Fibroblast of pulmonary artery (primary cell): ENCODE measurements around the gene ADD2.
A peak's percentile ranks its signal among the peaks of the same experiment; 100 is the strongest.

ENCODE experiments used
- DNase-seq: peaks from one replicate; pipeline ENCODE4 v3.0.0-alpha.2; 2010; ENCODE audit warnings: low read depth
- H3K4me3 ChIP-seq: replicated peaks from 2 replicates; pipeline ENCODE4 v1.5.1; 2011; ENCODE audit warnings: low read depth, mild to moderate bottlenecking, control low read depth, low read length, moderate library complexity
- TF ChIP-seq, protein P1 (sequence below): IDR thresholded peaks from 2 replicates; pipeline ENCODE4 v1.5.1; 2011; ENCODE audit warnings: mild to moderate bottlenecking, control low read depth, low read length, inconsistent platforms; ENCODE audit errors: missing control alignments

Gene ADD2

DNA sequence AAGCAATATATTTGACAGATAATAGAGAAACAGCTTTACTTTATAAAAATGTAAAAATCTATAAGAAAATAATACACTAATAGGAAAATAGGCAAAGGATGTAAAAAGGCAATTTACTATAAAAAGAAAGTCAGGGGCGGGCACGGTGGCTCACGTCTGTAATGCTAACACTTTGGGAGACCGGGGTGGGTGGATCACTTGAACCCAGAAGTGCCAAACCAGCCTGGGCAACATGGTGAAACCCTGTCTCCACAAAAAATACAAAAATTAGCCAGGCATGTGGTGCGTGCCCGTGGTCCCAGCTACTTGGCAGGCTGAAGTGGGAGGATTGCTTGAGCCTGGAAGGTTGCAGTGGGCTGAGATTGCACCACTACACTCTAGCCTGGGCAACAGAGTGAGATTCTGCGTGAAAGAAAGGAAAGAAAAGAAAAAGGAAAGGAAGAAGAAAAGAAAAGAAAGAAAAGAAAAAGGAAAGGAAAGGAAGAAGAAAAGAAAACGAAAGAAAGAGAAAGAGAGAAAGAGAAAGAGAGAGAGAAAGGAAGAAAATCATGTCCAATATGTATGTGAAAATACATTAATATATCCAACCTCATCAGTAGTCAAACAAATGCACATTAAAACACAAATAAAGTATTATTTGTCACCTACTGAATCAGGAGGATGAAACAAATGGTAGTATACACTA, 65.1 kb downstream of the ADD2 start:
- TF ChIP-seq, protein P1, sequence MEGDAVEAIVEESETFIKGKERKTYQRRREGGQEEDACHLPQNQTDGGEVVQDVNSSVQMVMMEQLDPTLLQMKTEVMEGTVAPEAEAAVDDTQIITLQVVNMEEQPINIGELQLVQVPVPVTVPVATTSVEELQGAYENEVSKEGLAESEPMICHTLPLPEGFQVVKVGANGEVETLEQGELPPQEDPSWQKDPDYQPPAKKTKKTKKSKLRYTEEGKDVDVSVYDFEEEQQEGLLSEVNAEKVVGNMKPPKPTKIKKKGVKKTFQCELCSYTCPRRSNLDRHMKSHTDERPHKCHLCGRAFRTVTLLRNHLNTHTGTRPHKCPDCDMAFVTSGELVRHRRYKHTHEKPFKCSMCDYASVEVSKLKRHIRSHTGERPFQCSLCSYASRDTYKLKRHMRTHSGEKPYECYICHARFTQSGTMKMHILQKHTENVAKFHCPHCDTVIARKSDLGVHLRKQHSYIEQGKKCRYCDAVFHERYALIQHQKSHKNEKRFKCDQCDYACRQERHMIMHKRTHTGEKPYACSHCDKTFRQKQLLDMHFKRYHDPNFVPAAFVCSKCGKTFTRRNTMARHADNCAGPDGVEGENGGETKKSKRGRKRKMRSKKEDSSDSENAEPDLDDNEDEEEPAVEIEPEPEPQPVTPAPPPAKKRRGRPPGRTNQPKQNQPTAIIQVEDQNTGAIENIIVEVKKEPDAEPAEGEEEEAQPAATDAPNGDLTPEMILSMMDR, result no peak
- H3K4me3 ChIP-seq, result no peak overlapping the region
- DNase-seq, result no peak

DNA sequence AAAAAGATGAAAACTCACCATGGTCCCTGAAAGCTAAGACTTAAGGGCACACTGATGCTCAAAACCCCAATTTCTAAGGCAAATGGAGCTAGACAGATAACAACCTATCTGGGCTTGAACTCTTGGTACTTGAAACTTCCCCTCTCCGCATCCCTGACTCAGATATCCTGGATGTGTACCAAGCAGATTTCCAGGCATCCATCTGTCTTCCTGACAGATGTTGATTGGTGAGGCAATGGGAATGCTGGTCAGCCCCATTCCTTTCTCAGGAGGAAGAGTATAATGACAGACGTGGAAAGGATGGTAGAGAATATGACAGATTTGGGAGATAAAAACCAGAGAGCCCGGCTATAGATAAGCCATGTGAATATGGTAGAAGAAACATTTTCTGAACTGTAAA, 69.2 kb downstream of the ADD2 start:
- DNase-seq, result peak; percentile 14
- TF ChIP-seq, protein P1, result no peak
- no peak overlapping the region for H3K4me3 ChIP-seq

DNA sequence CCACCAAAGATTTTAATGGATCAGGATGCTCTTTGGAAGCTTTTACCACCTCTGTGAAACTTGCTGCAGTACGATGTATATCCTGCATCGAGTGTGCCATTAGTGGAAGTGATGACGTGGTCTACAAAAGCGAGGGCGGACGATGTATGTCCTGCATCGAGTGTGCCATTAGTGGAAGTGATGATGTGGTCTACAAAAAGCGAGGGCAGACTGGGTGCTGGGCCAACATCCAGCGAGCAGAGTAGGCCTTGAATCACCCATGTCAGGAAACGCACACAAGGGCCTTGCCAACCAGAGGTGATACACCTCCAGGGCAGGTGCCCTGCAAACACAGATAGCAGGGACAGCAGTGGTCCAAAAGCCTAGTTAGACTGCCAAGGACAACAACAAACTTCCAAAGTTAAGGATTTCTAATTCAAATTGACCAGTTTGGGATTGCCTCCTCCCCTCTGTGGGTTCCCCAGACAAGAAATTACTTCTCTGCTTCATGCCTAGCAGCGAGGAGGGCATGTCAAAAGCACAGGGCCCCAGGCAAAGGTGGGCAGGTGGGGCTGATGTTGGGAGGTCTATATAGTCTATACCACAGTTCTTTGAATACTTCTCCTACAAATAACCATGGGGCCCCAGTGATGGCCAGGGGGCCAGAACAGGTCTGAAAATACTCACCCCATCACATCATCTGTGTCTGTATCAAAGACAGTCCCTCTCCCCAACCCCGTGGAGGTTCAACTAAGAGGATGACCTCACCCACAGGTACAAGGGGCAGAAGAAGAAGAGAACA, 70.2 kb downstream of the ADD2 start:
- TF ChIP-seq, protein P1, result no peak
- H3K4me3 ChIP-seq, result no peak overlapping the region
- DNase-seq, result no peak

DNA sequence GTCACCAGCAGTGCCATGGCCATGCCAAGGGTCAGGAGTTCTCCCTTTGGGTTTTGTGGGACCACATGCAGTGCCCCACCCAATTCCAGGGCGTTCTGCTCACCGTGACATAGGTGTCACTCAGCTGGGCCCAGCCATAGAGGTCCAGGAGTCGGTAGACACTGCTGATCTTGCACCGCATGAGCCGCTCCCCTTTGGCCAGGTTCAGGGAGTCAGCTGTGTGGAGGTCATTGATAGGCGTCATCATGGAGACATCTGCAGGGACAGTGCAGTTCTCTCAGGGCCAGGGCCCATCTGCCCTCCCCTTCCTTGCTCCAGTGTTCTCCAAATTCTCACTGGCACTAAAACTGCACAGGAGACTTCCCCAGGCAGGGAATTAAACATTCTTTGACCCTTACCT, 71.9 kb downstream of the ADD2 start:
- TF ChIP-seq, protein P1, result no peak
- DNase-seq, result no peak
- no peak overlapping the region for H3K4me3 ChIP-seq

DNA sequence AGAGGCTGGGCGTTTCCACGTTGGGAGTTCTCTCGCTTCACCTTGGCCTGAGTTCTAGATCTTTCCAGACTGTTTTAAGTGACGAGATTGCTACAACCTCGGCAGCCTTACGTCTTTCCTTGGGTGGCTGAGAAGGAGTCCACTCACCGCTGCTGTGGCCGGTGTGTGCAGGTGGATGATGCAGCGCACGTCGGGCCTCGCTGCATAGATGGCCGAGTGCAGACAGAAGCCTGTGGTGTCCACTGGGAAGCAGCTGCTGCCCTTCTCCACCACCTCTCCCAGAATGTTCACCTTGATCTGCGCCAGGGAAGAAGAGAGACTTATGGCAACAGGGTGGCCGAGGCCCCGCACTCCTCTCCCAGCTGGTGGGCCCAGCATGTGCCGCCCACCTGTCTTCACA, 75.7 kb downstream of the ADD2 start:
- TF ChIP-seq, protein P1, result no peak
- no peak overlapping the region for H3K4me3 ChIP-seq
- no peak for DNase-seq

DNA sequence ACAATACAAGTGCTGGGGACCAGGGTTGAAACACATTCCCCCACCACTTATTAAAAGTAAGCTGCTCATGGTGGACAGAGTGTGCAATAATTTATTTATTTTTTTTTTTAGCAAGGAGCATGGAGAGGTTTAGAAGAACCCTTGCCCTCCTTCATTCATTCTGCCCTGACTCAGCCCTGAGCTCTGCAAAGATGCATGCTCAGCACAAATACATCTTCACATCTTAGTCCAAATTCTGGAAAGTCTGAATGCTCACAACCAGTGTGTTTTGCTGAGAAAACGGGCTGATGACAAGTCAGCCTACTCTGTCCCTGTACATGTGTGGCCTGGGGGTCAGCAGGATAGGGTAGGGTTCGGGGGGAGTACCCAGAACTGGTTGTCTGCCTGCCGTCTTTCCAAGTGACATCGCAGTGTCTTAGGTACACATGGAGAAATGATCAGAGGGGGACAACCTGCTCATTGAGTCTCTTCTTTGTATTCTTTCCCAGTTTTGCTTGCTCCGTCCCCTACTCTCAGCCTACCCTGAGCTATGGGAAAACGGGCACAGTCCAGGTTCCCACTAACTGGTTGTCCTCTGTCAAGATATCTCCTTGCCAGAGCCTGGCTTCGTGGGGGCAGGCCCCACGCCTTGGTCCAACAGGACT, 76.4 kb downstream of the ADD2 start:
- DNase-seq, result no peak
- TF ChIP-seq, protein P1, result no peak
- H3K4me3 ChIP-seq, result no peak overlapping the region
